Thyroid gland (tissue), 4 donors: Measurements from ENCODE around the gene MS4A10. TPM values are rescaled to one million over a fixed set of nuclear protein-coding genes. Genes with fewer than 3 reads are reported as not detected.

Experiments
- DNase-seq, 2 donors: peaks; one replicate each; pipeline ENCODE4 v3.0.0-alpha.2; 2019
- H3K27ac ChIP-seq, 3 donors: fragments of 200-600 bp; sonication (generic); 1 replicate in 2 of 3; 2 replicates in 1 of 3; pipeline ENCODE4 v1.5.1; 2016 to 2019; ENCODE audit warnings: mild to moderate bottlenecking in 1 of 3, moderate library complexity in 1 of 3
- H3K27me3 ChIP-seq: fragments of 200-600 bp; sonication (generic); one replicate; pipeline ENCODE4 v1.5.1; 2019
- H3K36me3 ChIP-seq, 2 donors: fragments of 200-600 bp; sonication (generic); one replicate each; pipeline ENCODE4 v1.5.1; 2016 to 2019
- H3K4me1 ChIP-seq, 2 donors: fragments of 200-600 bp; sonication (generic); one replicate each; pipeline ENCODE4 v1.5.1; 2017 to 2019
- H3K4me3 ChIP-seq, 3 donors: fragments of 200-600 bp; sonication (generic); replicated peaks in 1 of 3; 1 replicate in 2 of 3; 2 replicates in 1 of 3; pipeline ENCODE4 v1.5.1; 2016; ENCODE audit warnings: mild to moderate bottlenecking in 1 of 3
- H3K9me3 ChIP-seq: fragments of 200-600 bp; sonication (generic); one replicate; pipeline ENCODE4 v1.5.1; 2017
- CTCF ChIP-seq, 6 experiments: fragments of 200-600 bp in 3 of 6; fragments of 450-650 bp in 3 of 6; sonication (generic) in 3 of 6; IDR thresholded peaks; one replicate each; pipeline ENCODE4 v1.5.1; 2016 to 2019; ENCODE audit warnings: antibody characterized with exemption in 6 of 6, mild to moderate bottlenecking in 2 of 6, inconsistent platforms in 1 of 6, moderate library complexity in 1 of 6
- POLR2A ChIP-seq, 2 donors: fragments of 450-650 bp; IDR thresholded peaks; one replicate each; pipeline ENCODE4 v1.6.1; 2017; ENCODE audit warnings: antibody characterized with exemption in 2 of 2, mild to moderate bottlenecking in 2 of 2, moderate library complexity in 1 of 2
- WGBS, 2 donors: methylation state at CpG; one replicate each; pipeline ENCODE4 v1.1.5; 2017; 5-methylcytosine and 5-hydroxymethylcytosine counted together
- intact Hi-C: fragments of 100-400 bp; cut with DNase I; formaldehyde crosslinking; loops from one replicate; pipeline ENCODE4 v1.15.1; 2023
- total RNA-seq, 4 donors: library from RNA; depleted of rRNA; stranded (reverse); fragments of >200 nt; gene quantifications; one replicate each; pipeline ENCODE4 v1.2.3, GENCODE V29; 2016

MS4A10 gene
- total RNA-seq, 4 donors from 2014 or later = not detected

GRCh38 chr11:60791153-60791933 lies 6.2 kb downstream of the MS4A10 start:
- Histone ChIP-seq H3K9me3 (no peaks in the 10 kb centered on the region), H3K27me3 (no peaks in the 10 kb centered on the region), H3K4me1 (peaks cover 0 to 4% of the 10 kb centered on the region in 2 donors), H3K27ac (no peak overlapping the region), H3K36me3 (no peaks in the 10 kb centered on the region), H3K4me3 (no peak overlapping the region)
- no peak for DNase-seq
- WGBS, 2 donors = 93 to 99% methylated on average over 4 of the region's 4 CpGs
- intact Hi-C loops = no loop called here
- TF ChIP-seq POLR2A (IDR thresholded peaks at IDR 0.05) = no peak

- TF ChIP-seq CTCF (IDR thresholded peaks at IDR 0.05) = no peak
- no peak for TF ChIP-seq POLR2A (IDR thresholded peaks at IDR 0.05)
- 71 to 90% methylated on average over 3 of the region's 3 CpGs for WGBS, 2 donors
- no peak overlapping the region for H3K4me3 ChIP-seq
- H3K27ac ChIP-seq = no peak overlapping the region
- H3K4me1 ChIP-seq = no peaks in the 10 kb centered on the region
- H3K27me3 ChIP-seq = no peaks in the 10 kb centered on the region
- intact Hi-C loops = no loop called here
- H3K36me3 ChIP-seq = no peaks in the 10 kb centered on the region
- H3K9me3 ChIP-seq = no peaks in the 10 kb centered on the region
- DNase-seq = no peak
These were observed 7.4 kb downstream of the MS4A10 start for GRCh38 chr11:60792521-60792920.

GRCh38 chr11:60795291-60795690 lies 10.2 kb downstream of the MS4A10 start:
- no peaks in the 10 kb centered on the region for H3K9me3 ChIP-seq
- H3K27me3 ChIP-seq = no peaks in the 10 kb centered on the region
- no peak overlapping the region for H3K27ac ChIP-seq
- no peak for TF ChIP-seq POLR2A (IDR thresholded peaks at IDR 0.05)
- TF ChIP-seq CTCF (IDR thresholded peaks at IDR 0.05) = no peak
- intact Hi-C loops = no loop called here
- no peak for DNase-seq
- H3K36me3 ChIP-seq = no peaks in the 10 kb centered on the region
- no peak overlapping the region for H3K4me3 ChIP-seq
- 57 to 85% methylated on average over 6 of the region's 6 CpGs for WGBS, 2 donors
- no peaks in the 10 kb centered on the region for H3K4me1 ChIP-seq

- H3K4me3 ChIP-seq = no peak overlapping the region
- TF ChIP-seq CTCF (IDR thresholded peaks at IDR 0.05) (no peak), POLR2A (IDR thresholded peaks at IDR 0.05) (no peak)
- H3K27me3 ChIP-seq = no peaks in the 10 kb centered on the region
- WGBS, 2 donors = 86 to 95% methylated on average over 8 to 17 of the region's 17 CpGs
- no peaks in the 10 kb centered on the region for H3K36me3 ChIP-seq
- H3K27ac ChIP-seq = no peak overlapping the region
- H3K9me3 ChIP-seq = no peaks in the 10 kb centered on the region
- no peaks in the 10 kb centered on the region for H3K4me1 ChIP-seq
- intact Hi-C loops = no loop called here
- no peak for DNase-seq
These were observed 12.9 kb downstream of the MS4A10 start for GRCh38 chr11:60797846-60798630.

- no peak for DNase-seq
- no peak for TF ChIP-seq POLR2A (IDR thresholded peaks at IDR 0.05)
- TF ChIP-seq CTCF (IDR thresholded peaks at IDR 0.05) = no peak
- intact Hi-C loops = no loop called here
- no peaks in the 10 kb centered on the region for H3K9me3 ChIP-seq
- H3K27ac ChIP-seq = no peak overlapping the region
- WGBS, 2 donors = 100% methylated on average over 2 of the region's 3 CpGs
- H3K27me3 ChIP-seq = no peaks in the 10 kb centered on the region
- no peak overlapping the region for H3K4me3 ChIP-seq
- H3K36me3 ChIP-seq = no peaks in the 10 kb centered on the region
- no peaks in the 10 kb centered on the region for H3K4me1 ChIP-seq
These were observed 13.5 kb downstream of the MS4A10 start for GRCh38 chr11:60798631-60799030.
